ENCODE results near the gene ZNF284.

Gene ZNF284

GRCh38 chr19:44071824-44072542 lies at the start of gene ZNF284:
TSS of gene ZNF284 (plus strand) at chr19:44072159. CDS start at chr19:44076390, 4,231 bp downstream.
- DNase-seq (ENCODE audit: low spot score) = peak; percentile 89

DNA sequence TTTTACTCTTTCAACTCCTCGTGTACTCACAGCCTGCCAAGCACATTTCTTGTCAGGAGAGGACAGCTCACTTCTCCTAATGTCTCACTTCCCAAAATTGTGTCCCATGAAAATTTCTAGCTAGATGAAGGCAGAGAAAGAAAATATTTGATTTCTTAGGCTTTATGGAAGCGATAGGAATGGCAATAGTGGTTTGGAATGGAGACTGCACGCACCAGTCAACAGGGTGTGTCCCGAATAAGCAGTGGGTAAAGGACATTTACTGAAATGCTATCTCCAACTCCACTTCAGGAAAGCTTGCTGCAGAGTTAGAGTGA lies 47.1 kb upstream of the ZNF284 start:
- DNase-seq (ENCODE audit: low spot score) = no peak

DNA sequence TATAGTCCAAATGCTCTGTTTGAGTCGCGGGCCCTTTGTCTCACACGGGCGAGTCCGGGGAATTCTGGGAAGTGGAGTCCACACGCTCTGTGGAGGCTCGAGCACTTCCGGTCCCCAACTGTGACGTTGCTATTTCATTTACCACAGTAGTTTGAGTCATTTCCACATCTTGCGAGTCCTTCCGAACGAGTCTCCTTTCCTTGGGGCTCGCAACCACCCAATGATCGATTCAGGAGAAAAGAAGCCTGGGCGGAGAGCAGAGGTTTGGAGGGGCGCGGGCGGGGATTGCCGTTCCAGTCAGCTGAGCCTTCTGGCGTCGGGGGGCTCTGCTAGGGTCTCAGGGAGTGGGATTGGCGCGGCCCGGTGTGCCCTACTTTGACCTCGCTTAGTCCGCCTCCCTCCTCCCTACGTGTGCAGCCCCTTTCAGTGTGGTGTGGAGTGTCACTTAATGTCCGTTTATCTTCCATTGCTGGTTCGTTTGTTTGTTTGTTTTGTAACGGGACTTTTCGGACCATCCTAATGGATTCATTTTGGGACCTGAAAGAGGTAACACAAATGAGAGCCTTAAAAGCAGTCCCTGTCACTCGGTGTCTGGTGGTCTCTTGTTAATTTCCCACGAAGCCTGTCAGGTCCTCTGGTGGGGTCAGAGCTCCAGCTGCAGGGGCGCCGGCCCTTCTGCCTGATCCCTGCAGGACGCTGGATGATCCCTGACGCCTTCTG lies 46.6 kb upstream of the ZNF284 start, which contains the start of gene ZNF222:
ZNF222 (plus strand) TSS at position 163 of the 720 bp plus-strand sequence; CDS start at position 221, 58 bp downstream.
- DNase-seq (ENCODE audit: low spot score) = peak; percentile 81

DNA sequence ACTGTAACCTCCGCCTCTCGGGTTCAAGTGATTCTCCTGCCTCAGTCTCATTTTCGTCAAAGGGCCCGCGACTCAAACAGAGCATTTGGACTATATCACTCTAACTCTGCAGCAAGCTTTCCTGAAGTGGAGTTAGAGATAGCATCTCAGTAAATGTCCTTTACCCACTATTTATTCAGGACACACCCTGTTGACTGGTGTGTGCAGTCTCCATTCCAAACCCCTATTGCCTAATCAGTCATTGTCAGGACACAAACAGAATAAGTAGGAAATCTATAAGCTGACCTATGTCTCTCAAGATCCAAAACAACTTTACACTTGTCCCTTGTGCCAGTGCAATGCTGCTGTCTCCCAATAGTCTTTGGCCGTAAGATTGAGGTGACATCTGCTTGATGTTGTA lies 45.3 kb upstream of the ZNF284 start:
- DNase-seq (ENCODE audit: low spot score) = no peak

GRCh38 chr19:44032001-44032610 lies 39.9 kb upstream of the ZNF284 start:
- no peak for DNase-seq (ENCODE audit: low spot score)

DNA sequence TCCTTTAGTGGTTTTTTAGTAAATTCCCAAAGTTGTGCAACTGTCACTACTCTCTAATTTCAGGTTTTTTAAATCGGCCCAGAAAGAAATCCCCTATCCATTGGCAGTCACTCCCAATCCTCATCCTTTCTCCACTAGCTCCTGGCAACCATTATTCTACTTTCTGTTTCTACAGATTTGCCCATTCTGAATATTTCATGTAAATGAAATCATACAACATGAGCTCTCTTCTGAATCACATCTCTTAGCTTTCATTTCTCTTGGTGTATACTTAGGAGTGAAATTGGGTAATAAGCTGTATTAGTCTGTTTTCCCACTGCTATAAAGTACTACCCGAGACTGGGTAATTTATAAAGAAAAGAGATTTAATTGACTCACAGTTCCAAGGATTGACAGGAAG lies 29.8 kb upstream of the ZNF284 start:
- DNase-seq (ENCODE audit: low spot score) = no peak

GRCh38 chr19:44050740-44051649 lies 21.0 kb upstream of the ZNF284 start:
- DNase-seq (ENCODE audit: low spot score) = no peak

GRCh38 chr19:44051650-44052402 lies 20.1 kb upstream of the ZNF284 start, which contains the start of gene ZNF223:
TSS of gene ZNF223 (plus strand) at chr19:44052036. CDS start at chr19:44055177, 3,141 bp downstream.
- peak; percentile 95 for DNase-seq (ENCODE audit: low spot score)

DNA sequence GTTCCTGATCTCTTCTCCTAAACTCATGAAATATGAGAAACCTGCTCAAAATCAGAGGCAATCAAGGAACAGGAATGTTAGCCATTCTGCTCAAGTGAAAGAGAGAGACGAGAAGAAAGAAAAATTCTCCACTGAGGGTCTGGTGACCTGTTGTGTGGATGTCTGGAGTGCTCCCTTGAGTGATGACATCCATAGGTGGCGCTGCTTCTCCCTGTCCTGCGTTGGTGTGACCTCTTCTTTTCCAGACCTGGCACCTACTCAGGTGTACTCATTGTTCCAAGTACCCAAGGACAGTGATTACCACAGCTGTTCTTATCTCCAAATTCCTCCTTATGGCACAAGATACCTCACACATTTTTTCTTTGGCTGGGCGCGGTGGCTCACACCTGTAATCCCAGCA lies 16.1 kb upstream of the ZNF284 start:
- no peak for DNase-seq (ENCODE audit: low spot score)

DNA sequence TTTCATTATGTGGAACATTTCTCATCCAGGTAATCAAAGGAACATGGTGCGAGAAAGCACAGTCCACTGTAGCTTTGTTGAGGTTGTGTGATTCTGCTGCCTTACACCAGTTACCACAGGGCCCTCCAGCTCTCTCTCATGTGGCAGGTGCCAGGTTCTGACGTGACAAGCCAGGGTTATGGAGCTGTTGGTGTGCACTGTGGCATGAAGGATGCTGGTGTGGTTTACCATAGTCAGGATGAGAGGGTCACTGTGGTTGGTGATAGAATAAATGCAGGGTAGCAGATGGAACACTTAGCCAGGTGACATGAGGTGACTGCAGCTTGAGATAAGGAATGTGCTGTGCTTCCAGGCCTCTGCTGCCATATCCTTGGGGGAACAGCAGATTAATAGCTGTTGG lies 12.7 kb upstream of the ZNF284 start:
- no peak for DNase-seq (ENCODE audit: low spot score)

- DNase-seq (ENCODE audit: low spot score) = no peak
These were observed 10.9 kb upstream of the ZNF284 start for GRCh38 chr19:44061038-44061437.

DNA sequence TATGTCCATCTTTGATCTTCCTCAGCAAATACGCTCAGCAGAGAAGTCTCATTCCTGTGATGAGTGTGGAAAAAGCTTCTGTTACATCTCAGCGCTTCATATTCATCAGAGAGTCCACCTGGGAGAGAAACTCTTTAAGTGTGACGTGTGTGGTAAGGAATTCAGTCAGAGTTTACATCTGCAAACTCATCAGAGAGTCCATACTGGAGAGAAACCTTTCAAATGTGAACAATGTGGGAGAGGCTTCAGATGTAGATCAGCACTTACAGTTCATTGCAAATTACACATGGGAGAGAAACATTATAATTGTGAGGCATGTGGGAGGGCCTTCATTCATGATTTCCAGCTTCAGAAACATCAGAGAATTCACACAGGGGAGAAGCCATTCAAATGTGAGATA lies 5.7 kb upstream of the ZNF284 start:
- no peak for DNase-seq (ENCODE audit: low spot score)

DNA sequence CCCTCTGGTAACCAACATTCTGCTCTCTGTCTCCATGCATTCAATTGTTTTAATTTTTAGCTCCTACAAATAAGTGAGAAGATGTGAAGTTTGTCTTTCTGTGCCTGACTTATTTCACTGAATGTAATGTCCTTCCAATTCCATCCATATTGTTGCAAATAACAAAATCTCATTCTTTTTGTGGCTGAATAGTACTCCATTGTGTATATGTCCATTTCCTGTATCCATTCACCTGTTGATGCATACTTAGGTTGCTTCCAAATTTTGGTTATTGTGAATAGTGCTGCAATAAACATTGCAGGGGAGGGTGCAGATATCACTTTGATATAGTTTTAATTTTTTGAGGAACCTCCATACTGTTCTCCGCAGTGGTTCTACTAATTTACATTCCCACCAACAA lies 2.5 kb upstream of the ZNF284 start:
- no peak for DNase-seq (ENCODE audit: low spot score)

- DNase-seq (ENCODE audit: low spot score) = peak; percentile 17
These were observed 813 bp downstream of the ZNF284 start for GRCh38 chr19:44072543-44073401.

GRCh38 chr19:44076325-44076724 lies 4.4 kb downstream of the ZNF284 start:
- DNase-seq (ENCODE audit: low spot score) = no peak

DNA sequence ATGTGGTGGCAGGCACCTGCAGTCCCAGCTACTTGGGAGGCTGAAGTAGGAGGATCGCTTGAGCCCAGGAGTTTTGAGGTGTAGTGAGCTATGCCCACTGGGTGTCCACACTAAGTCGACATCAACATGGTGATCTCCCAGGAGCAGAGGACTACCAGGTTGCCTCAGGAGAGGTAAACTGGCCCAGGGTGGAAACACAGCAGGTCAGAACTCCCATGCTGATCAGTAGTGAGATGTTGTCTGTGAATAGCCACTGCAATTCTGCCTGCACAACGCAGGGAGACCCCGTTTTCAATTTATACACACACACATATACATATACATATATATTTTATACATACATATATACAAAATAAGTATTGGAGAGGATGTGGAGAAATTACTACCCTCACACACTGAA lies 20.1 kb downstream of the ZNF284 start:
- no peak for DNase-seq (ENCODE audit: low spot score)

GRCh38 chr19:44093931-44094765 lies 22.2 kb downstream of the ZNF284 start, which contains the start of gene ZNF224:
TSS of gene ZNF224 (plus strand) at chr19:44094361. CDS start at chr19:44097874, 3,513 bp downstream.
- peak; percentile 89 for DNase-seq (ENCODE audit: low spot score)

DNA sequence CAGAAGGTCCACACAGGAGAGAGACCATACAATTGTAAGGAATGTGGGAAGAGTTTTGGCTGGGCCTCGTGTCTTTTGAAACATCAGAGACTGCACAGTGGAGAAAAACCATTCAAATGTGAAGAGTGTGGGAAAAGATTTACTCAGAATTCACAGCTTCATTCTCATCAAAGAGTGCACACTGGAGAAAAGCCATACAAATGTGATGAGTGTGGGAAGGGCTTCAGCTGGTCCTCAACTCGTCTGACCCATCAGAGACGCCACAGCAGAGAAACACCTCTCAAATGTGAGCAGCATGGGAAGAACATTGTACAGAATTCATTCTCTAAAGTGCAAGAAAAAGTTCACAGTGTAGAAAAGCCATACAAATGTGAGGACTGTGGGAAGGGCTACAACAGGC lies 35.8 kb downstream of the ZNF284 start:
- DNase-seq (ENCODE audit: low spot score) = no peak

GRCh38 chr19:44109458-44109857 lies 37.5 kb downstream of the ZNF284 start:
- DNase-seq (ENCODE audit: low spot score) = no peak
